ENCODE data around the gene KRT40. TPM values are rescaled to one million over a fixed set of nuclear protein-coding genes. Genes with fewer than 3 reads are reported as not detected.

Gene KRT40
- total RNA-seq, 2 donors from 2014 or later = 1.6 TPM; not detected in 1

DNA sequence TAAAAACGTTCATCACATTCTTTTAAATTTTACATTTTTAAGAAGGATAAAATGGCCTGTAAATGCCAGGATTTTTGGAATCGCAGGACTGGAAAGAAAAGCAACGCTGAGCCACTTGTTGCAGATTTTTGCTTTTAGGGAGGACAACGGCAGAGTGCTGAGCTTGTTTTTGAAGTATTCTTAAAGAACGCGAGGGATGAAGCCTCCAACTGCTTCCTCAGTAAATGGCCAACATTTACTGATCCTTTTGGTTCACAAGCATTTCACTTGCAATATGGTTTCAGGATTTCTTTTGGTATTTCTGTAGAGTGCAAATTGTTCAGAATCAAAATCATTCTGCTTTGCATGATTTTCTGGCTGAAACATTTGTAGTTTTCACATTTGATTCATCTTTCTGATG, 43.9 kb downstream of the KRT40 start:
- peaks cover 17% of the 10 kb centered on the region for H3K4me1 ChIP-seq
- no peak overlapping the region for H3K4me3 ChIP-seq
- intact Hi-C loops (cut with DNase I) = no loop called here
- H3K36me3 ChIP-seq (replicated peaks in 1 of 2; ENCODE audit: insufficient read depth in 1 of 2, low read depth in 2 of 2) = no peaks in the 10 kb centered on the region
- no peak overlapping the region for H3K27ac ChIP-seq
- DNase-seq = no peak
- 76 to 79% methylated on average over 6 of the region's 6 CpGs for WGBS, 2 donors
- TF ChIP-seq POLR2A (IDR thresholded peaks at IDR 0.05) = no peak
- TF ChIP-seq, protein P1, sequence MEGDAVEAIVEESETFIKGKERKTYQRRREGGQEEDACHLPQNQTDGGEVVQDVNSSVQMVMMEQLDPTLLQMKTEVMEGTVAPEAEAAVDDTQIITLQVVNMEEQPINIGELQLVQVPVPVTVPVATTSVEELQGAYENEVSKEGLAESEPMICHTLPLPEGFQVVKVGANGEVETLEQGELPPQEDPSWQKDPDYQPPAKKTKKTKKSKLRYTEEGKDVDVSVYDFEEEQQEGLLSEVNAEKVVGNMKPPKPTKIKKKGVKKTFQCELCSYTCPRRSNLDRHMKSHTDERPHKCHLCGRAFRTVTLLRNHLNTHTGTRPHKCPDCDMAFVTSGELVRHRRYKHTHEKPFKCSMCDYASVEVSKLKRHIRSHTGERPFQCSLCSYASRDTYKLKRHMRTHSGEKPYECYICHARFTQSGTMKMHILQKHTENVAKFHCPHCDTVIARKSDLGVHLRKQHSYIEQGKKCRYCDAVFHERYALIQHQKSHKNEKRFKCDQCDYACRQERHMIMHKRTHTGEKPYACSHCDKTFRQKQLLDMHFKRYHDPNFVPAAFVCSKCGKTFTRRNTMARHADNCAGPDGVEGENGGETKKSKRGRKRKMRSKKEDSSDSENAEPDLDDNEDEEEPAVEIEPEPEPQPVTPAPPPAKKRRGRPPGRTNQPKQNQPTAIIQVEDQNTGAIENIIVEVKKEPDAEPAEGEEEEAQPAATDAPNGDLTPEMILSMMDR (IDR thresholded peaks at IDR 0.05) = no peak
- H3K9me3 ChIP-seq = no peaks in the 10 kb centered on the region
- no peaks in the 10 kb centered on the region for H3K27me3 ChIP-seq
- ATAC-seq = no peak

DNA sequence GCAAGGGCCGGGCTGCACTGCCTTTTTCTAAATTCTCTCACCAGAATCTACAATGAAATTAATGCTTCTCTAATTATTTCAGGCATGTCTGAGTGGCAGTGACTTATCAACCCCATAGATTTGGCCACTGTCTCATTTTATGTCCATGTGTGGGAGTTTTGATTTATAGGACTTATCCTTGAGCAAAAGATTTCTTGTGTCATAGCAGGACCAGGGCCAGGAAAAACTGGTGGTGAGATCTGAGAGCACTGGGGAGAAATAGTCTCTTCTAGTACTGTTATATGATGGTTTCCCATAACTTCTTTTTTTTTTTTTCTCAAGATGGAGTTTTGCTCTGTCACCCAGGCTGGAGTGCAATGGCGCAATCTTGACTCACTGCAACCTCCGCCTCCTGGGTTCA, 45.1 kb downstream of the KRT40 start:
- no peak for TF ChIP-seq POLR2A (IDR thresholded peaks at IDR 0.05)
- TF ChIP-seq, protein P1 (IDR thresholded peaks at IDR 0.05) = no peak
- Histone ChIP-seq H3K4me1 (peaks cover 15% of the 10 kb centered on the region), H3K36me3 (replicated peaks in 1 of 2; ENCODE audit: insufficient read depth in 1 of 2, low read depth in 2 of 2) (no peaks in the 10 kb centered on the region), H3K4me3 (no peak overlapping the region), H3K27me3 (no peaks in the 10 kb centered on the region), H3K27ac (no peak overlapping the region), H3K9me3 (no peaks in the 10 kb centered on the region)
- ATAC-seq = no peak
- 90 to 94% methylated on average over 3 of the region's 3 CpGs for WGBS, 2 donors
- DNase-seq = no peak
- intact Hi-C loops (cut with DNase I) = no loop called here

DNA sequence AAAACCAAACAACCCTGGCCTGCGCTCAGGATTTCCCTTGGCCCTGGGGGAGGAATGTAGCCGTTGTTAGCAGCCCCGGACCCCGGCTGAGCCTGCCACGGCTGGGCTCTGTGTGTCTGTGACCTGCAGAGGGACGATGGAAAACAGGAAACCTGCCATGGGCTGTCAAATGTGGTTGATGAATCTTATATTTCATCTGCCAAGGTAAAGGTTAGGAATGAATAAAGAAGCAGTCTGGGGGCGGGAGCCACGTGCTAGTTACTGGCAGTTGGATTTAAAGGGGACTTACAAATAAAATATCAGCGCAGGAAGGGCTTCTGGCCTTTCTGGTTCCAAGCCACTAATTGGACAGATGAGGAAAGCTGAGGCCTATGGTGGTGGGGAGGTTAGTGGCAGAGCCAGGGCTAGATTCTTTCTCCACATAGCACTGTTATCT, 46.7 kb downstream of the KRT40 start, which contains the start of gene KRT23:
TSS of gene KRT23 (minus strand) at position 263 of the 436 bp plus-strand sequence. CDS start 1,043 bp downstream, outside the sequence.
- no peaks in the 10 kb centered on the region for H3K9me3 ChIP-seq
- H3K4me1 ChIP-seq = peaks cover 15% of the 10 kb centered on the region
- no peak for TF ChIP-seq POLR2A (IDR thresholded peaks at IDR 0.05)
- TF ChIP-seq, protein P1 (IDR thresholded peaks at IDR 0.05) = no peak
- DNase-seq = peak in 2 of 4 donors; percentile 16 to 29
- H3K27ac ChIP-seq = peak within 1 kb of the TSS in 3 of 4 donors; percentile 37 to 73 (median 56)
- peak; percentile 58 for ATAC-seq
- H3K27me3 ChIP-seq = no peaks in the 10 kb centered on the region
- no peaks in the 10 kb centered on the region for H3K36me3 ChIP-seq (replicated peaks in 1 of 2; ENCODE audit: insufficient read depth in 1 of 2, low read depth in 2 of 2)
- intact Hi-C loops (cut with DNase I) = no loop called here
- WGBS, 2 donors = 16 to 21% methylated on average over 9 of the region's 9 CpGs
- H3K4me3 ChIP-seq = no peak within 1 kb of the TSS

DNA sequence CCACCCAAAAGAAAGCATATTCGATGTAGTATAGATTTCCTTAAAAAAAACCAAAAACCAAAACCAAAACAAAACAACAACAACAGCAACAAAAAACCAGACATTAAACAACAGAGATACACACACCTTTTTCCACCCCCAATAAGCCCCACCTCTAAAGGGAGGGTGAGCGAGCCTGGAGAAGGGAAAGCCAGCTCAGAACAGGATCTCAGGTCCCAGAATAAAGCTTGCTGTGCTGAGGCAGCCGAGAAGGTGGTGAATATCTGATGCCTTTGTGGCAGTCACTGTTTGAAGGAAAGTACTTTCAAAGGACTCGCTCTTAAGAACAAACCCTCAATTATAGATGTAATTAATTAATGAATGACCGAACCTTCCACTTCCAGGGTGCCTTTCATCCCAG, 47.1 kb downstream of the KRT40 start:
- ATAC-seq (peak; percentile 52), DNase-seq (no peak)
- no peak overlapping the region for H3K4me3 ChIP-seq
- H3K4me1 ChIP-seq = peaks cover 15% of the 10 kb centered on the region
- peak overlapping the region in 3 of 4 donors; percentile 37 to 73 (median 56) for H3K27ac ChIP-seq
- 21 to 25% methylated on average over 5 of the region's 5 CpGs for WGBS, 2 donors
- no peaks in the 10 kb centered on the region for H3K36me3 ChIP-seq (replicated peaks in 1 of 2; ENCODE audit: insufficient read depth in 1 of 2, low read depth in 2 of 2)
- H3K27me3 ChIP-seq = no peaks in the 10 kb centered on the region
- no peaks in the 10 kb centered on the region for H3K9me3 ChIP-seq
- TF ChIP-seq, protein P1 (IDR thresholded peaks at IDR 0.05) = no peak
- no peak for TF ChIP-seq POLR2A (IDR thresholded peaks at IDR 0.05)
- intact Hi-C loops (cut with DNase I) = no loop called here

DNA sequence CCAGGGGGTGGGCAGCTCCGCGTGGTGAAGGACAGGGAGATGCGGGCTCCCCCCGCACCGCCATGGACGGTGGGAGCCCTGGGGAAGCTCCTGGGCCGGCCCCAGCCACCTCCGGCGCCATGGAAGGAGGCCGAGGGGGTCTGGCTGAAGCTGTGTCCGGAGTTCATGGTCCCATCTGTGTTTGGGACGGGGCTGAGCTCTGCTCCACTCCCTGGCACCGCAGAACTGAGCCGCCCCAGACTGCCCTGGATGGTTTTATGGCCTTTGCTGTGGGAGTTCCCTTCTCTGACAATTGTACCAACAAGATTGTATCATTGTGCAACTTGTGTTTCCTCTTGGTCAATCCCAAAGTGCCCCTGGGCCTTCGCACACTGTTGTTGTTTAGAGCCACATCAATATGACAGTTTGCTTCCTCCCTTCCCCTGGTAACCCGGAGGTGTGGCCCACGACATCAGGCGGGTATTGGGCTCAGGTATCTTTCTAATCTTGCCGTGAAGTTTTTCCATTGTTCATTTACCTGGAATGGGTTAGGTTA, 47.6 kb downstream of the KRT40 start:
- Histone ChIP-seq H3K4me1 (peaks cover 15% of the 10 kb centered on the region), H3K4me3 (no peak overlapping the region), H3K9me3 (no peaks in the 10 kb centered on the region), H3K36me3 (replicated peaks in 1 of 2; ENCODE audit: insufficient read depth in 1 of 2, low read depth in 2 of 2) (no peaks in the 10 kb centered on the region), H3K27ac (peak overlapping the region in 3 of 4 donors; percentile 37 to 73 (median 56)), H3K27me3 (no peaks in the 10 kb centered on the region)
- TF ChIP-seq POLR2A (IDR thresholded peaks at IDR 0.05) = no peak
- TF ChIP-seq, protein P1 (IDR thresholded peaks at IDR 0.05) = no peak
- no peak for ATAC-seq
- WGBS, 2 donors = 72 to 77% methylated on average over 18 to 19 of the region's 19 CpGs
- intact Hi-C loops (cut with DNase I) = no loop called here
- DNase-seq = peak in 1 of 4 donors; percentile 10
